HepG2 (cell line): Measurements from ENCODE around the gene CRYAB. TPM values are rescaled to one million over a fixed set of nuclear protein-coding genes. Genes with fewer than 3 reads are reported as not detected.
A peak's percentile ranks its signal among the peaks of the same experiment; 100 is the strongest.

ENCODE experiments used
- ELK4 ChIP-seq: sonication (generic); formaldehyde crosslinking; IDR thresholded peaks from 2 replicates; pipeline ENCODE4 v1.9.0; 2021; ENCODE audit warnings: missing genetic modification reagents, borderline replicate concordance
- ETV6 ChIP-seq: sonication (generic); formaldehyde crosslinking; conservative IDR thresholded peaks from 2 replicates; pipeline ENCODE4 v1.4.0; 2020; ENCODE audit warnings: missing genetic modification reagents
- HOXA3 ChIP-seq: sonication (generic); formaldehyde crosslinking; IDR thresholded peaks from 2 replicates; pipeline ENCODE4 v1.5.0; 2020; ENCODE audit warnings: missing genetic modification reagents
- KDM3A ChIP-seq: IDR thresholded peaks from 2 replicates; pipeline ENCODE4 v1.6.1; 2018; ENCODE audit warnings: low read depth, missing compliant biosample characterization
- KLF9 ChIP-seq: IDR thresholded peaks from 2 replicates; pipeline ENCODE4 v1.6.1; 2016; ENCODE audit warnings: low read depth
- MTF1 ChIP-seq: sonication (generic); formaldehyde crosslinking; IDR thresholded peaks from 2 replicates; pipeline ENCODE4 v1.5.0; 2020; ENCODE audit warnings: missing genetic modification reagents
- NR2F6 ChIP-seq, 2 experiments: IDR thresholded peaks; 2 replicates each; pipeline ENCODE4 v1.6.1; 2016; ENCODE audit warnings: antibody characterized with exemption in 1 of 2, mild to moderate bottlenecking in 1 of 2
- SRY ChIP-seq: sonication (generic); formaldehyde crosslinking; IDR thresholded peaks from 2 replicates; pipeline ENCODE4 v1.8.0; 2022; ENCODE audit warnings: mild to moderate bottlenecking, missing genetic modification reagents
- ZBTB26 ChIP-seq: IDR thresholded peaks from 2 replicates; pipeline ENCODE4 v1.6.1; 2016; ENCODE audit warnings: missing compliant biosample characterization, missing genetic modification reagents, borderline replicate concordance
- ZNF280B ChIP-seq: sonication (generic); formaldehyde crosslinking; IDR thresholded peaks from 2 replicates; pipeline ENCODE4 v1.5.0; 2020; ENCODE audit warnings: missing genetic modification reagents, mild to moderate bottlenecking, borderline replicate concordance
- ZNF598 ChIP-seq: sonication (generic); formaldehyde crosslinking; IDR thresholded peaks from 2 replicates; pipeline ENCODE4 v1.5.1; 2020; ENCODE audit warnings: mild to moderate bottlenecking, missing genetic modification reagents, borderline replicate concordance
- polyA plus RNA-seq, 8 experiments: library from polyadenylated mRNA; depleted of rRNA in 3 of 8; stranded (reverse) in 7 of 8; unstranded in 1 of 8; fragments of >200 nt; fragmentation: Illumina TruSeq in 4 of 8; extraction: Trizol in 4 of 8; gene quantifications; 2 replicates each; pipeline versions ENCODE4 v1.2.1 to v1.2.3, GENCODE V29; 2011 to 2016; ENCODE audit warnings: low read depth in 4 of 8, missing spikeins in 1 of 8, mixed read lengths in 1 of 8; ENCODE audit not compliant: insufficient read depth in 1 of 8
- total RNA-seq, 5 experiments: library from RNA; depleted of rRNA; stranded (reverse); fragments of >200 nt; fragmentation: Illumina TruSeq; extraction: Trizol; gene quantifications; 2 replicates each; pipeline ENCODE4 v1.2.3, GENCODE V29; 2016; ENCODE audit warnings: low read depth in 1 of 5
- TF ChIP-seq, protein P1 (sequence below): sonication (generic); IDR thresholded peaks from 2 replicates; pipeline ENCODE4 v1.6.1; 2016; ENCODE audit warnings: low read depth, borderline replicate concordance
- TF ChIP-seq, protein P2 (sequence below): sonication (generic); formaldehyde crosslinking; IDR thresholded peaks from 2 replicates; pipeline ENCODE4 v1.8.1; 2023; ENCODE audit warnings: mild to moderate bottlenecking, missing genetic modification reagents
- TF ChIP-seq, protein P3 (sequence below): sonication (generic); formaldehyde crosslinking; IDR thresholded peaks from 2 replicates; pipeline ENCODE4 v1.4.0; 2020; ENCODE audit warnings: missing genetic modification reagents

CRYAB gene
- total and polyA plus RNA-seq, 2 of the 13 experiments (the other 11 are each of a cell fraction or from before 2014, with no cell fraction given) = 0.55 to 1.1 TPM

DNA sequence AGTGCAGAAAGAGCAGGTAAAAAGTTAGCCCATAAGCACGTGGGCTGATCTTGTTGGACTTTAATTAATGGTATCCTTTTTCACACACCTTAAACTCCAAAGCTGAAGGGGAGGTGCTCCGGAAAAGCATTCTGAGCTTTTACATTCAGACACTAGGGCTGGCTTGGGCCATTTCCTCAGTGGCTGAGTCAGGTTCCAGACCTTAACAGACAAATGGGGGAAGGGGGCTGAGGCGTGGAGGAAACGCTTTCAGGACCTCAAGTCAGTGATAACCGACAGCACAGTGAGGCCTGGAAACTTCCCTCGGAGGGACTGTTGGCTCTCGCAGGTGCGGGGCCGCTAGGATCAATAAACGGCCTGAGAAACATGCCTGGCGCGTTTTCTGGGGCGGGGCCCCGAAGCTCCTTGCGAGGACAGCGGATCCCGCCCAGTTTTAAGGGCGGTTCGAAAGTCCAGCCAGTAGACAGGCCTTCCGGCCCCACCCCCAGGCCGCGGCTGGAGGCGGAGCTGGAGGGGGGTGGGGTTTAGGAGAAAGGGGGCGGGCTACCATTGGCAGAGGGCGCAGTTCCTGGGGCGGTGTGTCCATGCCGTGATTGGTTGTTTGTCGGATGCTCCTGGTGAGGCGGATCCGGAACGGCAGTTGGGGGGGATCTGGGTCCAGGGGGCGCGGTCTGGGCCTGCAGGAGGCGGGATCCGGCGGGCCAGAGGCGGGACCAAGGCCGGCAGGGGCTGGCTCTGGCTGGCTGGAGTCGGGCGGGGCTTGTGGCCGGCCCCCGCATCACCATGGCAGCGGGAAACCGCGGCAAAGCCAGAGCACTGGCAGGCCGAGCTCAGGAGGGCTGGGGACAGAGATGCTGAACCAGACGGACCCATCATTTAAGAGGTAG lies 15.2 kb upstream of the CRYAB start (continued):
- TF ChIP-seq MTF1 (CRISPR knock-in tag) (no peak), ZBTB26 (peak; percentile 54; the same call in 1 of the 2 replicates), HOXA3 (CRISPR knock-in tag) (peak; percentile 70), NR2F6 (IDR thresholded peaks at IDR 0.05) (no peak), NR2F6 (CRISPR knock-in tag; IDR thresholded peaks at IDR 0.05) (no peak), SRY (peak; percentile 25; the same call in 1 of the 2 replicates), ZNF598 (CRISPR knock-in tag) (peak; percentile 55; the same call in 1 of the 2 replicates), ZNF280B (CRISPR knock-in tag) (peak; percentile 43; the same call in 1 of the 2 replicates), ELK4 (no peak), KLF9 (no peak; the same call in 1 of the 2 replicates), KDM3A (CRISPR knock-in tag) (peak; percentile 70; the same call in 1 of the 2 replicates), ETV6 (CRISPR knock-in tag) (0 out of 2 replicates have a peak, but pooled peaks have one; percentile 58)
- TF ChIP-seq, protein P1, sequence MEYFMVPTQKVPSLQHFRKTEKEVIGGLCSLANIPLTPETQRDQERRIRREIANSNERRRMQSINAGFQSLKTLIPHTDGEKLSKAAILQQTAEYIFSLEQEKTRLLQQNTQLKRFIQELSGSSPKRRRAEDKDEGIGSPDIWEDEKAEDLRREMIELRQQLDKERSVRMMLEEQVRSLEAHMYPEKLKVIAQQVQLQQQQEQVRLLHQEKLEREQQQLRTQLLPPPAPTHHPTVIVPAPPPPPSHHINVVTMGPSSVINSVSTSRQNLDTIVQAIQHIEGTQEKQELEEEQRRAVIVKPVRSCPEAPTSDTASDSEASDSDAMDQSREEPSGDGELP = peak; percentile 12; the same call in 1 of the 2 replicates
- TF ChIP-seq, protein P2, sequence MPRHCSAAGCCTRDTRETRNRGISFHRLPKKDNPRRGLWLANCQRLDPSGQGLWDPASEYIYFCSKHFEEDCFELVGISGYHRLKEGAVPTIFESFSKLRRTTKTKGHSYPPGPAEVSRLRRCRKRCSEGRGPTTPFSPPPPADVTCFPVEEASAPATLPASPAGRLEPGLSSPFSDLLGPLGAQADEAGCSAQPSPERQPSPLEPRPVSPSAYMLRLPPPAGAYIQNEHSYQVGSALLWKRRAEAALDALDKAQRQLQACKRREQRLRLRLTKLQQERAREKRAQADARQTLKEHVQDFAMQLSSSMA (CRISPR knock-in tag) = peak; percentile 59; the same call in 1 of the 2 replicates
- TF ChIP-seq, protein P3, sequence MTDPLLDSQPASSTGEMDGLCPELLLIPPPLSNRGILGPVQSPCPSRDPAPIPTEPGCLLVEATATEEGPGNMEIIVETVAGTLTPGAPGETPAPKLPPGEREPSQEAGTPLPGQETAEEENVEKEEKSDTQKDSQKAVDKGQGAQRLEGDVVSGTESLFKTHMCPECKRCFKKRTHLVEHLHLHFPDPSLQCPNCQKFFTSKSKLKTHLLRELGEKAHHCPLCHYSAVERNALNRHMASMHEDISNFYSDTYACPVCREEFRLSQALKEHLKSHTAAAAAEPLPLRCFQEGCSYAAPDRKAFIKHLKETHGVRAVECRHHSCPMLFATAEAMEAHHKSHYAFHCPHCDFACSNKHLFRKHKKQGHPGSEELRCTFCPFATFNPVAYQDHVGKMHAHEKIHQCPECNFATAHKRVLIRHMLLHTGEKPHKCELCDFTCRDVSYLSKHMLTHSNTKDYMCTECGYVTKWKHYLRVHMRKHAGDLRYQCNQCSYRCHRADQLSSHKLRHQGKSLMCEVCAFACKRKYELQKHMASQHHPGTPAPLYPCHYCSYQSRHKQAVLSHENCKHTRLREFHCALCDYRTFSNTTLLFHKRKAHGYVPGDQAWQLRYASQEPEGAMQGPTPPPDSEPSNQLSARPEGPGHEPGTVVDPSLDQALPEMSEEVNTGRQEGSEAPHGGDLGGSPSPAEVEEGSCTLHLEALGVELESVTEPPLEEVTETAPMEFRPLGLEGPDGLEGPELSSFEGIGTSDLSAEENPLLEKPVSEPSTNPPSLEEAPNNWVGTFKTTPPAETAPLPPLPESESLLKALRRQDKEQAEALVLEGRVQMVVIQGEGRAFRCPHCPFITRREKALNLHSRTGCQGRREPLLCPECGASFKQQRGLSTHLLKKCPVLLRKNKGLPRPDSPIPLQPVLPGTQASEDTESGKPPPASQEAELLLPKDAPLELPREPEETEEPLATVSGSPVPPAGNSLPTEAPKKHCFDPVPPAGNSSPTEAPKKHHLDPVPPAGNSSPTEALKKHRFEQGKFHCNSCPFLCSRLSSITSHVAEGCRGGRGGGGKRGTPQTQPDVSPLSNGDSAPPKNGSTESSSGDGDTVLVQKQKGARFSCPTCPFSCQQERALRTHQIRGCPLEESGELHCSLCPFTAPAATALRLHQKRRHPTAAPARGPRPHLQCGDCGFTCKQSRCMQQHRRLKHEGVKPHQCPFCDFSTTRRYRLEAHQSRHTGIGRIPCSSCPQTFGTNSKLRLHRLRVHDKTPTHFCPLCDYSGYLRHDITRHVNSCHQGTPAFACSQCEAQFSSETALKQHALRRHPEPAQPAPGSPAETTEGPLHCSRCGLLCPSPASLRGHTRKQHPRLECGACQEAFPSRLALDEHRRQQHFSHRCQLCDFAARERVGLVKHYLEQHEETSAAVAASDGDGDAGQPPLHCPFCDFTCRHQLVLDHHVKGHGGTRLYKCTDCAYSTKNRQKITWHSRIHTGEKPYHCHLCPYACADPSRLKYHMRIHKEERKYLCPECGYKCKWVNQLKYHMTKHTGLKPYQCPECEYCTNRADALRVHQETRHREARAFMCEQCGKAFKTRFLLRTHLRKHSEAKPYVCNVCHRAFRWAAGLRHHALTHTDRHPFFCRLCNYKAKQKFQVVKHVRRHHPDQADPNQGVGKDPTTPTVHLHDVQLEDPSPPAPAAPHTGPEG = 0 out of 2 replicates have a peak, but pooled peaks have one; percentile 73
